ENCODE measurements around the gene PFKL. TPM values are rescaled to one million over a fixed set of nuclear protein-coding genes. Genes with fewer than 3 reads are reported as not detected.

The PFKL gene
- total RNA-seq, 1 experiment from 2014 or later, result 175 TPM

GRCh38 chr21:44289381-44290010 lies 10.4 kb upstream of the PFKL start:
- no peaks in the 10 kb centered on the region for H3K9me3 ChIP-seq
- no peak overlapping the region for H3K4me3 ChIP-seq
- no peak for DNase-seq
- no peaks in the 10 kb centered on the region; the same call in 1 of the 2 replicates for H3K27me3 ChIP-seq
- H3K36me3 ChIP-seq, result no peaks in the 10 kb centered on the region

GRCh38 chr21:44290327-44291077 lies 9.4 kb upstream of the PFKL start:
- Histone ChIP-seq H3K36me3 (no peaks in the 10 kb centered on the region), H3K27me3 (no peaks in the 10 kb centered on the region; the same call in 1 of the 2 replicates), H3K9me3 (no peaks in the 10 kb centered on the region), H3K4me3 (no peak overlapping the region)
- no peak for DNase-seq

DNA sequence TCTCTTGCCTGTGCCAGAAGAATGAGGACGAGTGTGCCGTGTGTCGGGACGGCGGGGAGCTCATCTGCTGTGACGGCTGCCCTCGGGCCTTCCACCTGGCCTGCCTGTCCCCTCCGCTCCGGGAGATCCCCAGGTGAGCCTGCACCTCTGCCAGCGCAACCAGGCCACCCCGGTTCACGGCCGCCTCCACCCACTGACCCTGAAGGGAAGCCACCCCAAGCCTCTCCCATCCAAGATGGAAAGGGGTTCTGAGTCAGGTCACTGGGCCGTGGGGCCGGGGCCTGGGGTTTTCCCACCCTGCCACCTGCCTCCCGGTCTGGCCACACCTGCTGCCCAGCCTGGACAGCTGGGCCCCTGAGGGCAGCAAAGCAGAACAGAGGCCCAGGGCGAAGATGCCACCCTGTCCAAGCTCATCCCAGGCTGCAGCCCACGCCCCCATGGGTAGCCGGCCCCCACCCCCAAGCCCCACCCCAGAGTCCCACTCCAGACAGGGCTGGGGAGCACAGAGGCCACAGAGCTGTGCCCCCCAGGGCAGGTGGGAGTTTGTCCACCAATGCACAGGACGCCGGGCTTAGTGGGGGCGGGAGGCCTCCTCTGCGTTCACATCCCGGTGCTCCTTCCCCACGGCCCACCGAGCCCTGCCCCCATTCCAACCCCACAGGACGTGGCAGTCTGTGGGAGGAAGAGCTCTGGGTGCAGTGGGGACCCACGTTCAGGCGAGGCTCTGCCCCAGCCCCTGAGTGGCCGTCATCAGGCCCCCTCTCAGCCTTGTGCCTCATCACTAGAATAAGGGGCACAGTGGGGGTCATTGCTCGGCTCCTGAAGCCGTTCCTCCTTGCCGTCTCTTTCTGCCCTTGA lies 8.5 kb upstream of the PFKL start:
- Histone ChIP-seq H3K4me3 (no peak overlapping the region), H3K27me3 (no peaks in the 10 kb centered on the region; the same call in 1 of the 2 replicates), H3K9me3 (no peaks in the 10 kb centered on the region), H3K36me3 (no peaks in the 10 kb centered on the region)
- no peak for DNase-seq

DNA sequence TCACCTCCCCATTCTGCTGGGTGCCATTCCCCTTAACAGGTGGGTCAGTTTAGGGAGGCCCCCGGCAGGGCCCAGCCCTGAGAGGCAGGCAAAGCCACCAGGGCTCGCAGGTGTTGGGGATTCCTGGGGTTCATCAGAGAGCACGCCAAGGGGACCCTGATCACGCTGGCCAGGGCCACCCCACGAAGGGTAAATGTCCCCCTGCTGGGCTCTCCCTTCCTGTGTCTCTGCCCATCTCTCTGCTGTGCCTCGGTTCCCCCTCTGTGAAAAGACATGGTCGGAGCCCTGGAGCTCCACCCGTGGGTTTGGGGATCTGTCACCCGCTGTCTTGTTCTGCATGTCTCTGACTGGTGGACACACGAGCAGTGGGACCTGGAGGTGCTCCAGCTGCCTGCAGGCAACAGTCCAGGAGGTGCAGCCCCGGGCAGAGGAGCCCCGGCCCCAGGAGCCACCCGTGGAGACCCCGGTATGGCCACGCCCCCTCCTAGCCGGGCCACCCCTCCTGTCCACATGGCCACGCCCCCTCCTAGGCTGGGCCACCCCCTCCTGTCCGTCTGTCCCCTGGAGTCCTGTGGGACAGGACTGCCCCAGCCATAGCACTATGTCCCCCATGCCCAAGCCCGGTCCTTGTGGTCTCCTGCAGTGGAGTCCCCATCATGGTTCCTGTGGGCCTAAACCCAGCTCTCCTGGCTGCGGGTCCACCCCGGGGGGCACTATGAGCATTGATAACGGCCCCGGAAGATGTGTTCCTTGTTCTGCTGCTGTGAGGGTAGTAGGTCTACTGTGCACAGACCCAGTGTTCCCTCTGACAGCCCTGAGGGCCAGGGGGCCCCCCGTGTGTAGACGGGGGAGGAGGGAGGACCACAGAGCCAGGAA lies 7.7 kb upstream of the PFKL start:
- no peak for DNase-seq
- Histone ChIP-seq H3K4me3 (no peak overlapping the region), H3K36me3 (no peaks in the 10 kb centered on the region), H3K27me3 (no peaks in the 10 kb centered on the region), H3K9me3 (no peaks in the 10 kb centered on the region)

DNA sequence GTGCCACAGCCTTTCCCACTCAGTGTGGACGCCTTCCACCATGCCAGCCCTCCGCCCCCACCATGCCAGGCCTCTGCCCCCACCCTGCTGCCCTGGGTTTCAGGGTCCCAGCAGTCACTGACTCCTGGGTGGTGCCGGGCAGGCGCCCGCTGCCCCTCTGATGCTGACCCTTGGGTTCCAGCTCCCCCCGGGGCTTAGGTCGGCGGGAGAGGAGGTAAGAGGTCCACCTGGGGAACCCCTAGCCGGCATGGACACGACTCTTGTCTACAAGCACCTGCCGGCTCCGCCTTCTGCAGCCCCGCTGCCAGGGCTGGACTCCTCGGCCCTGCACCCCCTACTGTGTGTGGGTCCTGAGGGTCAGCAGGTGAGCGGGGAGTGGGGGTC lies 7.0 kb upstream of the PFKL start:
- Histone ChIP-seq H3K4me3 (no peak overlapping the region), H3K27me3 (no peaks in the 10 kb centered on the region), H3K36me3 (no peaks in the 10 kb centered on the region), H3K9me3 (no peaks in the 10 kb centered on the region)
- no peak for DNase-seq

DNA sequence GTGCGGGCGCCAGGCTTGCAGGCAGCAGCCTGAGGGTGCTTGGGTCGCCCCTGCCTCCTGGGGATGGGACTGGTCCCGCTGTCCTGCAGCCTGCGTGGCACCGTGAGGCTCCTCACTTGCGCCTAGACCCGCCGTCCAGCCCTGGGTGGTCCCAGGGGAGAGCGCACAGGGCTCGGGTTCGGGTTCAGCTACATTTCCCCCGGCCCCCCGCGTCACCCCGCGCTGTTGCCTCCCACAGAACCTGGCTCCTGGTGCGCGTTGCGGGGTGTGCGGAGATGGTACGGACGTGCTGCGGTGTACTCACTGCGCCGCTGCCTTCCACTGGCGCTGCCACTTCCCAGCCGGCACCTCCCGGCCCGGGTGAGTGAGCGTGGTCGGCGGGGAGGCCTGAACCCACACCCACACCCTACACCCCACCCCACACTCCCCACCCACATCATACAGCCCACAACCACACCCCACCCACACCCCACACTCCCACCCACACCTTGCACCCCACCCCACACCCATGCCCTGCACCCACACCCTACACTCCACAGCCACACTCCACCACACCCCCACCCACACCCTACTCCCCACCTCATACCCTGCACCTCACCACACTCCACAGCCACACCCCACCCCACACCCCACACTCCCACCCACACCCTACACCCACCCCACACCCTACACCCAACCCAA lies 6.2 kb upstream of the PFKL start:
- DNase-seq, result no peak
- H3K9me3 ChIP-seq, result no peaks in the 10 kb centered on the region
- H3K27me3 ChIP-seq, result no peaks in the 10 kb centered on the region
- H3K4me3 ChIP-seq, result no peak overlapping the region
- H3K36me3 ChIP-seq, result no peaks in the 10 kb centered on the region

DNA sequence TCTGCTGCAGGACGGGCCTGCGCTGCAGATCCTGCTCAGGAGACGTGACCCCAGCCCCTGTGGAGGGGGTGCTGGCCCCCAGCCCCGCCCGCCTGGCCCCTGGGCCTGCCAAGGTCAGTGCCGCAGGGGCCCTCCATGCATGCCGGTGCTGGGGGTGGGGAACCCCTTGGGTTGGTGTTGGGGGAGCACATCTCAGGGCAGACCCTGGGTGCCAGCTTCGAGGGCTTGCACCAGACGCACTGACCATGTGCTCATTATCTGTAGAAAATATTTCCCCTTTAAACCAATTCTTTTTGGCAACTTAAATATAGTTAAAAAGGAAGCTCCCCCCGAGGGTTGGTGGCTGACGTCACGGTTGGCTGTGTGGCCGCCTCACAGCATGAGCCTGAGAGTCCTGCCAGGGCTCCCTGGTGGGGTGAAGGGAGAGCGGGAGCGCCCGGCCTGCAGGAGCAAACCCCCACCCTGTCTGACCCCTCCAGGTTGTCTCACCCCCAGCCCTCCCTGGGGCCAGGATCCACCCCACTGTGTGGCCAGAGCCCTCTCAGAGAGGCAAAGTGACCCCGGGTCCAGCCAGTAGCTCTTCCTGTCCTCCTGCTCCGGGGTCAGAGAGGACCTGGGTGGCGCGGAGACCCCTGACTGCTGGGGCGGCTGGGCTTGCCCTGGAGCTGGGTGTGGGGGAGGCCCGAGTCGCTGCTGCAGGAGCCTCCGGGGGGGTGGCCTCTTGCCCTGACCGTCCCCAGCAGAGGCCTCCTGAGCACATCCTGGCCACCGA lies 5.3 kb upstream of the PFKL start:
- Histone ChIP-seq H3K9me3 (no peaks in the 10 kb centered on the region), H3K4me3 (no peak overlapping the region), H3K36me3 (no peaks in the 10 kb centered on the region), H3K27me3 (no peaks in the 10 kb centered on the region)
- peak; percentile 70 for DNase-seq

DNA sequence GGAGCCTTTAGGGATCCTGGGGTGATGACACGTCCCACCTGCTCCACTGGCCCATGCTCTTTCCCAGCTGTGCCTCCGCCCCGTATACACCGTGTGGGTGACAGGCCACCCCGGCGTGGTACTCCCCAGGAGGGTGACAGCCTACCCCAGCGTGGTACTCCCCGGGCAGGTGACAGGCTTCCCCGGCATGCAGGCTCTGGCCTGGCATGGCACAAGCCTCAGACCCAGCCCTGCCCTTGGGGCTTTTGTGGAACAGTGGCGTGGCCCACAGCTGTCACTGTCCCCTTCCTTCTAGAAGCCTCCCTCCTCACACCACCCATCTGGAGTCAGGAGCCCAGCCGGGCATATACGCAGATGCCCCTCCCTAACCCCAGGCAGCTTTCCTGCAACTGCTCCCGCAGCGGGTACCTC lies 4.7 kb upstream of the PFKL start:
- no peak for DNase-seq
- Histone ChIP-seq H3K9me3 (no peaks in the 10 kb centered on the region), H3K4me3 (no peak overlapping the region), H3K36me3 (no peaks in the 10 kb centered on the region), H3K27me3 (no peaks in the 10 kb centered on the region)

DNA sequence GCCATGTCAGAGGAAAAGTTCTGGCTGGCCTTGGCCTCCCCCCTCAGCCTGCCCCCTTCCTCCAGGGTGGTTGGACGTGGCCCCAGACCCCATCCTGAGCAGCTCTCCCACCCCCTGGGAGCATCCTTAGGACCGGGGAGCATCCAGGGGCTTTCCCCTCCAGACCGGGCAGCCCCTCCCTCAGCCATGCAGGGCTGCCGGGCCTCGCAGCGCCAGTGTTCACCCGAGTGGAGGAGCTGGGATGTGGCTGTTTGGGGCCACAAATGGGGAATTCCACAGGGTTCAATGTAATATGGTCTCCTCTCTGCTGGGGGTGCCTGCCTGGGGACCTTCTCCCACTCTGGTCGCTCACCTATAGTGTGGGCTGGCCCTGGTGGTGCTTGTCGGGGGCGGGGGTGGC lies 4.2 kb upstream of the PFKL start:
- no peak for DNase-seq
- Histone ChIP-seq H3K27me3 (no peaks in the 10 kb centered on the region), H3K9me3 (no peaks in the 10 kb centered on the region), H3K36me3 (no peaks in the 10 kb centered on the region; the same call in 1 of the 2 replicates), H3K4me3 (no peak overlapping the region)

DNA sequence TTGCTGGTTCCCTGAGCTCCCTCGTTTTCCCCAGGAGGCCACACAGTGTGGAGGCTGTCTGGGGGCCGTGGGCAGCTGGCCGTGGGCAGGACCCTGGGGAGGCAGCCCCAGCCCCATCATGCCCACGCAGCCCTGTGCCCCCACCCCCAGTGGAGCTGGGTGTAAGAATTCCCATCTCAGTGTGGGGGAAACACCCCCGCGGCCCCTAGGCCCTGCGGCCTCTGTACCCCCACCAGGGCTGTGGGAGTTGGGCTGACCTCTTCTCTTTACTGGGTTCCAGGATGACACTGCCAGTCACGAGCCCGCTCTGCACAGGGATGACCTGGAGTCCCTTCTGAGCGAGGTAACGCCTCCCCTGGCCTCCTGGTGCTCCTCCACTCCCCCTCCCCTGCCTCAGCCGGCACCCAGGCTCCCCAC lies 3.7 kb upstream of the PFKL start:
- no peaks in the 10 kb centered on the region; the same call in 1 of the 2 replicates for H3K36me3 ChIP-seq
- H3K9me3 ChIP-seq, result no peaks in the 10 kb centered on the region
- H3K4me3 ChIP-seq, result no peak overlapping the region
- DNase-seq, result no peak
- no peaks in the 10 kb centered on the region for H3K27me3 ChIP-seq

- H3K27me3 ChIP-seq, result no peaks in the 10 kb centered on the region
- H3K36me3 ChIP-seq, result no peaks in the 10 kb centered on the region; the same call in 1 of the 2 replicates
- no peaks in the 10 kb centered on the region for H3K9me3 ChIP-seq
- H3K4me3 ChIP-seq, result no peak overlapping the region
- no peak for DNase-seq
Observed at GRCh38 chr21:44296916-44297315, 2.9 kb upstream of the PFKL start.

DNA sequence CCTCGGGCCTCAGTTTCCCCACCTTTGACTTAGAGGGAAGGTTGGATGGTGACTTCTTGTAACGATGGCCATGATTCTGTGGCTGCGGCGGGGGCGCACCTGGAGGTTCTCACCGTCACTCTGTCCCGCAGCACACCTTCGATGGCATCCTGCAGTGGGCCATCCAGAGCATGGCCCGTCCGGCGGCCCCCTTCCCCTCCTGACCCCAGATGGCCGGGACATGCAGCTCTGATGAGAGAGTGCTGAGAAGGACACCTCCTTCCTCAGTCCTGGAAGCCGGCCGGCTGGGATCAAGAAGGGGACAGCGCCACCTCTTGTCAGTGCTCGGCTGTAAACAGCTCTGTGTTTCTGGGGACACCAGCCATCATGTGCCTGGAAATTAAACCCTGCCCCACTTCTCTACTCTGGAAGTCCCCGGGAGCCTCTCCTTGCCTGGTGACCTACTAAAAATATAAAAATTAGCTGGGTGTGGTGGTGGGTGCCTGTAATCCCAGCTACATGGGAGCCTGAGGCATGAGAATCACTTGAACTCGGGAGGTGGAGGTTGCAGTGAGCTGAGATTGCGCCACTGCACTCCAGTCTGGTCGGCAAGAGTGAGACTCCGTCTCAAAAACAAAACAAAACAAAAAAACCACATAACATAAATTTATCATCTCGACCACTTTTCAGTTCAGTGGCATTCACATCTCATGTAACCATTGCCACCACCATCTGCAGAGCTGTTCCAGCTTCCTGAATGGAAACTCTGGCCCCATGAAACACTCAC lies 2.1 kb upstream of the PFKL start:
- Histone ChIP-seq H3K4me3 (no peak overlapping the region), H3K36me3 (peaks cover 2% of the 10 kb centered on the region; the same call in 1 of the 2 replicates), H3K9me3 (no peaks in the 10 kb centered on the region), H3K27me3 (no peaks in the 10 kb centered on the region)
- peak; percentile 76 for DNase-seq

- H3K9me3 ChIP-seq, result no peaks in the 10 kb centered on the region
- no peak for DNase-seq
- no peaks in the 10 kb centered on the region for H3K27me3 ChIP-seq
Observed at GRCh38 chr21:44298301-44298700, 1.6 kb upstream of the PFKL start.

DNA sequence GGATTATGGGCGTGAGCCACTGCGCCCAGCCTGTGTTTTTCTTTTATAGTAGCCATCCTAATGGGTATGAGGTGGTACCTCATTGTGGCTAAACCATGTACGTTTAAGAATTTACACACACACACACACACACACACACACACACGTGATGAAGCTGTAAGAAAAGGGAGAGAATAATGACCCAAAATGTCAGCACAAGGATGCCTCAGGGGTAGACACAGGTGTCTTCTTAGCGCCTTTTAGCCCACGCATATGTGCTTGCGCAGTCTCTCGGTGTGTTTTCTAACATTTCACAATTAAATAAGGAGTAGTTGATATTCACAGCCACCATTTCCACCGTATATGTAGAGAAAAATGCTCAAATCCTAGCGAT lies 782 bp upstream of the PFKL start:
- Histone ChIP-seq H3K4me3 (peak overlapping the region; percentile 86), H3K36me3 (peaks cover 5% of the 10 kb centered on the region; the same call in 1 of the 2 replicates), H3K9me3 (no peaks in the 10 kb centered on the region), H3K27me3 (no peaks in the 10 kb centered on the region)
- DNase-seq, result no peak

More at GRCh38 chr21:44298301-44298700, 1.6 kb upstream of the PFKL start:
- Histone ChIP-seq H3K36me3 (peaks cover 2% of the 10 kb centered on the region; the same call in 1 of the 2 replicates), H3K4me3 (no peak overlapping the region)
